ENCODE measurements around the gene STAT5A. TPM values are rescaled to one million over a fixed set of nuclear protein-coding genes. Genes with fewer than 3 reads are reported as not detected.

The STAT5A gene
- total and polyA plus RNA-seq, 2 donors from 2014 or later: 11.5 to 47.9 TPM

- no peak for FAIRE-seq
- Histone ChIP-seq H3K27ac (ENCODE audit: low read depth in 2 of 2, low read length in 2 of 2) (peak overlapping the region in 1 of 2 donors; percentile 26), H3K36me3 (ENCODE audit: control insufficient read depth in 2 of 3, insufficient read depth in 3 of 3, low read length in 3 of 3) (peaks cover 2 to 15% (median 15%) of the 10 kb centered on the region in 3 donors), H3K27me3 (ENCODE audit: control insufficient read depth, insufficient read depth, low read length) (no peaks in the 10 kb centered on the region), H3K4me3 (ENCODE audit: low read length in 3 of 3) (no peak overlapping the region), H3K9ac (ENCODE audit: low read length in 3 of 3) (no peak overlapping the region), H3K9me3 (ENCODE audit: control insufficient read depth in 2 of 3, insufficient read depth in 1 of 3, low read length in 3 of 3) (no peaks in the 10 kb centered on the region), H3K4me1 (ENCODE audit: control insufficient read depth in 2 of 3, insufficient read depth in 2 of 3, low read depth in 1 of 3, low read length in 3 of 3) (peaks cover 0 to 13% (median 8%) of the 10 kb centered on the region in 3 donors)
- intact Hi-C loops (cut with DNase I): no loop called here
- DNase-seq: no peak
- TF ChIP-seq, protein P1, sequence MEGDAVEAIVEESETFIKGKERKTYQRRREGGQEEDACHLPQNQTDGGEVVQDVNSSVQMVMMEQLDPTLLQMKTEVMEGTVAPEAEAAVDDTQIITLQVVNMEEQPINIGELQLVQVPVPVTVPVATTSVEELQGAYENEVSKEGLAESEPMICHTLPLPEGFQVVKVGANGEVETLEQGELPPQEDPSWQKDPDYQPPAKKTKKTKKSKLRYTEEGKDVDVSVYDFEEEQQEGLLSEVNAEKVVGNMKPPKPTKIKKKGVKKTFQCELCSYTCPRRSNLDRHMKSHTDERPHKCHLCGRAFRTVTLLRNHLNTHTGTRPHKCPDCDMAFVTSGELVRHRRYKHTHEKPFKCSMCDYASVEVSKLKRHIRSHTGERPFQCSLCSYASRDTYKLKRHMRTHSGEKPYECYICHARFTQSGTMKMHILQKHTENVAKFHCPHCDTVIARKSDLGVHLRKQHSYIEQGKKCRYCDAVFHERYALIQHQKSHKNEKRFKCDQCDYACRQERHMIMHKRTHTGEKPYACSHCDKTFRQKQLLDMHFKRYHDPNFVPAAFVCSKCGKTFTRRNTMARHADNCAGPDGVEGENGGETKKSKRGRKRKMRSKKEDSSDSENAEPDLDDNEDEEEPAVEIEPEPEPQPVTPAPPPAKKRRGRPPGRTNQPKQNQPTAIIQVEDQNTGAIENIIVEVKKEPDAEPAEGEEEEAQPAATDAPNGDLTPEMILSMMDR (IDR thresholded peaks at IDR 0.05; ENCODE audit: borderline replicate concordance, extremely low read depth, insufficient read depth): no peak
Observed at GRCh38 chr17:42347606-42348005, 59.3 kb downstream of the STAT5A start.

DNA sequence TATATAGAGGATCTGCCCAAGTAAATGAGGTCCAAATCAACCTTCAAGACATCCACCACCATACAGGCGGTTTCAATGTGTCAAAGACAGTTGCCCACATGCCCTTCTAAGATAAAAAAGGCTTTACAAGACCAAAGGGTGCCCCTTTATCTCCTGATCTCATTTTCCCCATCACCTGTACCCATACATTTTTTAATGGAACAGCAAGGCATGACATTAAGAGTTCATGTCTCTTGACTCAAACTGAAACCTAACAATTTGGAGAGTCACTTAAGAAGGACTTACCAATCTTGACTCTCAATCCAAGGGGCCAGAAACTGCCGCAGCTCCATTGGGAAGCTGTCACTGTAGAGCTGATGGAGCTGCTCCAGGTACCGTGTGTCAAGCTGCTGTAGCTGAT lies 59.8 kb downstream of the STAT5A start:
- intact Hi-C loops (cut with DNase I): no loop called here
- H3K4me3 ChIP-seq (ENCODE audit: low read length in 3 of 3): no peak overlapping the region
- TF ChIP-seq, protein P1 (IDR thresholded peaks at IDR 0.05; ENCODE audit: borderline replicate concordance, extremely low read depth, insufficient read depth): no peak
- no peak overlapping the region for H3K27ac ChIP-seq (ENCODE audit: low read depth in 2 of 2, low read length in 2 of 2)
- peaks cover 0 to 13% (median 8%) of the 10 kb centered on the region in 3 donors for H3K4me1 ChIP-seq (ENCODE audit: control insufficient read depth in 2 of 3, insufficient read depth in 2 of 3, low read depth in 1 of 3, low read length in 3 of 3)
- DNase-seq: no peak
- peaks cover 2 to 14% (median 10%) of the 10 kb centered on the region in 3 donors for H3K36me3 ChIP-seq (ENCODE audit: control insufficient read depth in 2 of 3, insufficient read depth in 3 of 3, low read length in 3 of 3)
- no peak overlapping the region for H3K9ac ChIP-seq (ENCODE audit: low read length in 3 of 3)
- no peaks in the 10 kb centered on the region for H3K9me3 ChIP-seq (ENCODE audit: control insufficient read depth in 2 of 3, insufficient read depth in 1 of 3, low read length in 3 of 3)
- H3K27me3 ChIP-seq (ENCODE audit: control insufficient read depth, insufficient read depth, low read length): no peaks in the 10 kb centered on the region
- no peak for FAIRE-seq

DNA sequence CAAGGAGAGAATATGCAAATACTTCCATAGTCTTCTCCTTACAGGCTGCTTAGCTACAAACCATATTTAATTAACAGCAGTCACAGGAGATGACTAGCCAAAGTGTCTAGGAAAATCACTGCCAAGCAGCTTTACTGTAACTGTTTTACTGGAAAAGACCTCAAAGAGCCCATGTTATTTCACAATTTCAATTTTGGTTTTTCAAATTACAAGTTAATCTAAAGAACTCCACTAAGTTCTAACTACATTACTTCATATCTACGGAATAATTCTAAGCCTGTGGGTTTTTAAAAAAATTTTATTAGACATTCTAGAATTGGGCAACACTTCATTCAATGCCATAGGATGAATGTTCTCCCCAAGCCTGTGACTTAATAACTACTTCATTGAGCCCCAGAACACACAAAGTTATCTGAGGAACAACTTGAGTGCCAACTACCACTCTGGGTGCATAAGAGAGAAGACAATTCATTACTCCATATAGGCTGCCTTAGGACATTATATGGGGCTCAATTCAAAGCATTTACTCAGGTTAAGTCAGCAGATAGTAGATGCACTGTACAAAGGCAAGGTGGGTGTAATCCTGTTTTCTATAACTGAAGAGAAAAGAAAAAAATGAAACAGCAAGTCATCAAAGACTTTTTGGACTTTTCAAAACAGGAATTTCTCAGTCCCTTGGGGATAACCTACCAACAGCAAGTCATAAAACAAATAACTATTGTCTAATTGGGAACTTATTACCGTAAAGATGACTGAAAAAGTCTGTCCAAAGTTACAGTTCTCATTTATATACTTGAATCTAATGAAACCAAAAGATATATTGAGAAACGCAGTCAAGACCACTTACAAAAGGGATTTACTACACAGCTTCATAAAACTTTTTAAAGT lies 66.9 kb downstream of the STAT5A start:
- H3K9me3 ChIP-seq (ENCODE audit: control insufficient read depth in 2 of 3, insufficient read depth in 1 of 3, low read length in 3 of 3): no peaks in the 10 kb centered on the region
- TF ChIP-seq, protein P1 (IDR thresholded peaks at IDR 0.05; ENCODE audit: borderline replicate concordance, extremely low read depth, insufficient read depth): no peak
- H3K27ac ChIP-seq (ENCODE audit: low read depth in 2 of 2, low read length in 2 of 2): no peak overlapping the region
- no peaks in the 10 kb centered on the region for H3K36me3 ChIP-seq (ENCODE audit: control insufficient read depth in 2 of 3, insufficient read depth in 3 of 3, low read length in 3 of 3)
- no peak overlapping the region for H3K9ac ChIP-seq (ENCODE audit: low read length in 3 of 3)
- DNase-seq (no peak), FAIRE-seq (no peak)
- intact Hi-C loops (cut with DNase I): no loop called here
- peaks cover 0 to 12% (median 9%) of the 10 kb centered on the region in 3 donors for H3K4me1 ChIP-seq (ENCODE audit: control insufficient read depth in 2 of 3, insufficient read depth in 2 of 3, low read depth in 1 of 3, low read length in 3 of 3)
- no peak overlapping the region for H3K4me3 ChIP-seq (ENCODE audit: low read length in 3 of 3)
- no peaks in the 10 kb centered on the region for H3K27me3 ChIP-seq (ENCODE audit: control insufficient read depth, insufficient read depth, low read length)
